Measurements from ENCODE around the gene UNC5A. TPM values are rescaled to one million over a fixed set of nuclear protein-coding genes. Genes with fewer than 3 reads are reported as not detected.

The UNC5A gene
- total RNA-seq, 4 donors from 2014 or later, result not detected

- DNase-seq (ENCODE audit: low spot score in 2 of 2), result peak; percentile 28 to 61
These were observed 28.5 kb upstream of the UNC5A start for GRCh38 chr5:176781638-176782570.

GRCh38 chr5:176784218-176785165 is 25.9 kb upstream of the UNC5A start:
- H3K4me3 ChIP-seq, result no peak overlapping the region
- TF ChIP-seq POLR2AphosphoS5 (IDR thresholded peaks at IDR 0.05) (no peak), EP300 (IDR thresholded peaks at IDR 0.05) (no peak), POLR2A (IDR thresholded peaks at IDR 0.05) (no peak), CTCF (IDR thresholded peaks at IDR 0.05) (no peak)
- H3K36me3 ChIP-seq, result no peaks in the 10 kb centered on the region
- H3K27ac ChIP-seq, result no peak overlapping the region
- 46% methylated on average over 11 of the region's 15 CpGs for WGBS
- no peaks in the 10 kb centered on the region for H3K4me1 ChIP-seq
- DNase-seq (ENCODE audit: low spot score in 2 of 2), result no peak
- H3K9me3 ChIP-seq, result no peaks in the 10 kb centered on the region
- H3K27me3 ChIP-seq, result peaks cover 70% of the 10 kb centered on the region

More at GRCh38 chr5:176781638-176782570, 28.5 kb upstream of the UNC5A start:
- Histone ChIP-seq H3K9me3 (no peaks in the 10 kb centered on the region), H3K27ac (no peak overlapping the region), H3K4me3 (no peak overlapping the region), H3K4me1 (no peaks in the 10 kb centered on the region), H3K27me3 (peaks cover 50% of the 10 kb centered on the region), H3K36me3 (no peaks in the 10 kb centered on the region)
- WGBS, result 85% methylated on average over 17 of the region's 17 CpGs
- TF ChIP-seq EP300 (IDR thresholded peaks at IDR 0.05), result no peak
- TF ChIP-seq CTCF (IDR thresholded peaks at IDR 0.05), result no peak
- TF ChIP-seq POLR2A (IDR thresholded peaks at IDR 0.05), result no peak
- no peak for TF ChIP-seq POLR2AphosphoS5 (IDR thresholded peaks at IDR 0.05)

GRCh38 chr5:176785184-176786145 is 24.9 kb upstream of the UNC5A start:
- Histone ChIP-seq H3K27ac (no peak overlapping the region), H3K27me3 (peaks cover 70% of the 10 kb centered on the region), H3K36me3 (no peaks in the 10 kb centered on the region), H3K4me3 (no peak overlapping the region), H3K9me3 (no peaks in the 10 kb centered on the region), H3K4me1 (no peaks in the 10 kb centered on the region)
- no peak for TF ChIP-seq POLR2AphosphoS5 (IDR thresholded peaks at IDR 0.05)
- TF ChIP-seq CTCF (IDR thresholded peaks at IDR 0.05), result no peak
- no peak for TF ChIP-seq EP300 (IDR thresholded peaks at IDR 0.05)
- no peak for TF ChIP-seq POLR2A (IDR thresholded peaks at IDR 0.05)
- DNase-seq (ENCODE audit: low spot score in 2 of 2), result no peak
- 62% methylated on average over 22 of the region's 27 CpGs for WGBS

- H3K36me3 ChIP-seq, result no peaks in the 10 kb centered on the region
- H3K4me3 ChIP-seq, result no peak overlapping the region
- H3K27me3 ChIP-seq, result peaks cover 76% of the 10 kb centered on the region
- no peaks in the 10 kb centered on the region for H3K4me1 ChIP-seq
- no peak overlapping the region for H3K27ac ChIP-seq
- H3K9me3 ChIP-seq, result no peaks in the 10 kb centered on the region
- DNase-seq (ENCODE audit: low spot score in 2 of 2), result no peak
- WGBS, result 98% methylated on average over 3 of the region's 3 CpGs
- no peak for TF ChIP-seq POLR2AphosphoS5 (IDR thresholded peaks at IDR 0.05)
- TF ChIP-seq EP300 (IDR thresholded peaks at IDR 0.05), result no peak
- TF ChIP-seq POLR2A (IDR thresholded peaks at IDR 0.05), result no peak
- TF ChIP-seq CTCF (IDR thresholded peaks at IDR 0.05), result no peak
These were observed 22.7 kb upstream of the UNC5A start for GRCh38 chr5:176787676-176788075.
